Spleen (tissue), 7 donors: ENCODE measurements around the gene MS4A13.
"Not testable (repeated sequence)": the region's sequence is repeated elsewhere in the genome, so short reads cannot be mapped to it uniquely, and the experiment has no call there.

Experiments
- CTCF ChIP-seq, 11 experiments: fragments of 200-600 bp in 7 of 11; fragments of 450-650 bp in 4 of 11; sonication (generic) in 4 of 11; IDR thresholded peaks in 8 of 11; conservative IDR thresholded peaks in 3 of 11; 1 replicate in 7 of 11; 2 replicates in 4 of 11; pipeline versions ENCODE4 v1.4.0 to v1.8.0; 2016 to 2021; ENCODE audit warnings: antibody characterized with exemption in 11 of 11, inconsistent platforms in 4 of 11, mild to moderate bottlenecking in 1 of 11
- POLR2A ChIP-seq, 3 donors: fragments of 450-650 bp; IDR thresholded peaks; one replicate each; pipeline ENCODE4 v1.5.1; 2017; ENCODE audit warnings: antibody characterized with exemption in 3 of 3, mild to moderate bottlenecking in 1 of 3
- POLR2AphosphoS5 ChIP-seq, 3 donors: sonication (generic); formaldehyde crosslinking; IDR thresholded peaks; one replicate each; pipeline ENCODE4 v1.5.1; 2017; ENCODE audit warnings: antibody characterized with exemption in 3 of 3
- donor health status: DM: no; HTN: no; CAD: no; lungs with moderate emphysema.
- donor health status: DM: no; HTN: no; CAD: no.
- donor health status: DM: no; HTN: no; CAD: no.

DNA sequence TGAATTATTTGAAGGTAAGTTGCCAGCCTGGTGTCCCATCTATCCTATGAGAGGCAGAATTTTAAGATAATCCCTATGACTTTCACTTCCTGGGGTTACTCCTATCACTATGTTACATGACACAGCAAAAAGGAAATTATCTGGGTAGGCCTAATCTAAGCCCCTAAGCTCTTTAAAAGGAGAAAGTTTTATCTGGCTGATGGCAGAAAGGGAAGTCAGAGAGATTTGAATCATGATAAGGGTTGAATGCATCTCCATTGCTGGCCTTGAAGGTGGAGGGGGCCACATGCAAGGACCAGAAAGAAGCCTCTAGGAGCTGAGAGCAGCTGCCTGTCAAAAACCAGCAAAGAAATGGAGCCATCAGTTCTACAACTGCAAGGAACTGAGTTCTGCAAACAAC is 23.4 kb downstream of the MS4A13 start:
- not testable (repeated sequence) for TF ChIP-seq CTCF (IDR thresholded peaks at IDR 0.05 in 8 of 11, conservative IDR thresholded peaks at IDR 0.05 in 3 of 11); POLR2A (IDR thresholded peaks at IDR 0.05); POLR2AphosphoS5 (IDR thresholded peaks at IDR 0.05)
